Right lobe of liver (tissue), 4 donors: ENCODE measurements around the gene ZFYVE16.
"Not testable (repeated sequence)": the region's sequence is repeated elsewhere in the genome, so short reads cannot be mapped to it uniquely, and the experiment has no call there.

Experiments used
- POLR2A ChIP-seq: fragments of 450-650 bp; IDR thresholded peaks from one replicate; pipeline ENCODE4 v1.6.1; 2017; ENCODE audit warnings: antibody characterized with exemption, mild to moderate bottlenecking
- TF ChIP-seq, protein P1 (sequence below), 4 donors: fragments of 200-600 bp in 3 of 4; fragments of 450-650 bp in 1 of 4; IDR thresholded peaks; one replicate each; pipeline versions ENCODE4 v1.5.1 to v1.8.0; 2016 to 2022; ENCODE audit warnings: antibody characterized with exemption in 4 of 4, mild to moderate bottlenecking in 2 of 4
- donor health status: DM: no; HTN: no; CAD: no.
- donor health status: DM: no; HTN: no; CAD: no.
- donor health status: DM: no; HTN: yes; CAD: no.

DNA sequence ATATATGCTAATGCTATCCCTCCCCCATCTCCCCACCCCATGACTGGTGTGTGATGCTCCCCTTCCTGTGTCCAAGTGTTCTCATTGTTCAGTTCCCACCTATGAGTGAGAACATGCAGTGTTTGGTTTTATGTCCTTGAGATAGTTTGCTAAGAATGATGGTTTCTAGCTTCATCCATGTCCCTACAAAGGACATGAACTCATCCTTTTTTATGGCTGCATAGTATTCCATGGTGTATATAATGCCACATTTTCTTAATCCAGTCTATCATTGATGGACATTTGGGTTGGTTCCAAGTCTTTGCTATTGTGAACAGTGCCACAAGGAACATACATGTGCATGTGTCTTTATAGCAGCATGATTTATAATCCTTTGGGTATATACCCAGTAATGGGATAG is 16.6 kb upstream of the ZFYVE16 start:
- TF ChIP-seq POLR2A, result not testable (repeated sequence)
- TF ChIP-seq, protein P1, sequence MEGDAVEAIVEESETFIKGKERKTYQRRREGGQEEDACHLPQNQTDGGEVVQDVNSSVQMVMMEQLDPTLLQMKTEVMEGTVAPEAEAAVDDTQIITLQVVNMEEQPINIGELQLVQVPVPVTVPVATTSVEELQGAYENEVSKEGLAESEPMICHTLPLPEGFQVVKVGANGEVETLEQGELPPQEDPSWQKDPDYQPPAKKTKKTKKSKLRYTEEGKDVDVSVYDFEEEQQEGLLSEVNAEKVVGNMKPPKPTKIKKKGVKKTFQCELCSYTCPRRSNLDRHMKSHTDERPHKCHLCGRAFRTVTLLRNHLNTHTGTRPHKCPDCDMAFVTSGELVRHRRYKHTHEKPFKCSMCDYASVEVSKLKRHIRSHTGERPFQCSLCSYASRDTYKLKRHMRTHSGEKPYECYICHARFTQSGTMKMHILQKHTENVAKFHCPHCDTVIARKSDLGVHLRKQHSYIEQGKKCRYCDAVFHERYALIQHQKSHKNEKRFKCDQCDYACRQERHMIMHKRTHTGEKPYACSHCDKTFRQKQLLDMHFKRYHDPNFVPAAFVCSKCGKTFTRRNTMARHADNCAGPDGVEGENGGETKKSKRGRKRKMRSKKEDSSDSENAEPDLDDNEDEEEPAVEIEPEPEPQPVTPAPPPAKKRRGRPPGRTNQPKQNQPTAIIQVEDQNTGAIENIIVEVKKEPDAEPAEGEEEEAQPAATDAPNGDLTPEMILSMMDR (IDR thresholded peaks at IDR 0.05), result not testable (repeated sequence)
